Neuronal stem cell (in vitro differentiated cells): ENCODE results near the gene ADCY9.

Source experiments
- DNase-seq: peaks from one replicate; pipeline ENCODE4 v3.0.0-alpha.2; 2013; ENCODE audit warnings: low spot score
- H2AFZ ChIP-seq: one replicate; pipeline ENCODE4 v1.6.1; 2013; ENCODE audit warnings: mild to moderate bottlenecking, low read length, inconsistent platforms
- H2AK5ac ChIP-seq: 2 replicates; pipeline ENCODE4 v1.6.1; 2013; ENCODE audit warnings: low read depth, mild to moderate bottlenecking, inconsistent platforms, low read length, moderate library complexity, mixed read lengths
- H2BK120ac ChIP-seq: 2 replicates; pipeline ENCODE4 v1.6.1; 2013; ENCODE audit warnings: low read depth, mild to moderate bottlenecking, inconsistent platforms, low read length, moderate library complexity, mixed read lengths
- H2BK12ac ChIP-seq: one replicate; pipeline ENCODE4 v1.6.1; 2013; ENCODE audit warnings: low read length, inconsistent platforms
- H2BK15ac ChIP-seq: 2 replicates; pipeline ENCODE4 v1.6.1; 2013; ENCODE audit warnings: mild to moderate bottlenecking, low read length, inconsistent platforms, mixed read lengths
- H2BK5ac ChIP-seq: one replicate; pipeline ENCODE4 v1.6.1; 2013; ENCODE audit warnings: inconsistent platforms, mild to moderate bottlenecking, low read length, moderate library complexity
- H3K14ac ChIP-seq: one replicate; pipeline ENCODE4 v1.6.1; 2013; ENCODE audit warnings: low read length, inconsistent platforms
- H3K18ac ChIP-seq: 2 replicates; pipeline ENCODE4 v1.6.1; 2013; ENCODE audit warnings: low read length, inconsistent platforms
- H3K23ac ChIP-seq: 2 replicates; pipeline ENCODE4 v1.6.1; 2013; ENCODE audit warnings: low read depth, mild to moderate bottlenecking, mixed read lengths, low read length, inconsistent platforms; ENCODE audit not compliant: poor library complexity
- H3K27ac ChIP-seq: replicated peaks from 3 replicates; pipeline ENCODE4 v1.5.1; 2013; ENCODE audit warnings: low read length, inconsistent platforms
- H3K27me3 ChIP-seq, 3 experiments: 2 replicates each; pipeline ENCODE4 v1.6.1; 2013; ENCODE audit warnings: low read length in 3 of 3, mild to moderate bottlenecking in 2 of 3, inconsistent platforms in 1 of 3, low read depth in 1 of 3, mixed read lengths in 1 of 3, moderate library complexity in 1 of 3; ENCODE audit not compliant: control insufficient read depth in 3 of 3, insufficient read depth in 3 of 3
- H3K36me3 ChIP-seq, 2 donors: replicated peaks in 1 of 2; 2 replicates each; pipeline ENCODE4 v1.6.1; 2013; ENCODE audit warnings: low read length in 2 of 2; ENCODE audit not compliant: control insufficient read depth in 2 of 2, insufficient read depth in 2 of 2
- H3K4ac ChIP-seq: 2 replicates; pipeline ENCODE4 v1.6.1; 2013; ENCODE audit warnings: inconsistent platforms, mild to moderate bottlenecking, low read length, moderate library complexity
- H3K4me1 ChIP-seq, 2 donors: 1 replicate in 1 of 2; 2 replicates in 1 of 2; pipeline ENCODE4 v1.6.1; 2013; ENCODE audit warnings: low read length in 2 of 2, low read depth in 1 of 2; ENCODE audit not compliant: control insufficient read depth in 2 of 2, insufficient read depth in 1 of 2
- H3K4me2 ChIP-seq: one replicate; pipeline ENCODE4 v1.6.1; 2013; ENCODE audit warnings: mild to moderate bottlenecking, low read length, inconsistent platforms; ENCODE audit not compliant: insufficient read depth, poor library complexity, severe bottlenecking
- H3K4me3 ChIP-seq, 2 donors: 2 replicates each; pipeline ENCODE4 v1.5.1; 2013; ENCODE audit warnings: low read length in 2 of 2, mild to moderate bottlenecking in 2 of 2, inconsistent platforms in 1 of 2, moderate library complexity in 1 of 2
- H3K79me1 ChIP-seq: one replicate; pipeline ENCODE4 v1.6.1; 2013; ENCODE audit warnings: low read depth, mild to moderate bottlenecking, inconsistent platforms, low read length, moderate library complexity
- H3K9ac ChIP-seq: one replicate; pipeline ENCODE4 v1.6.1; 2013; ENCODE audit warnings: mild to moderate bottlenecking, low read depth, low read length, inconsistent platforms; ENCODE audit not compliant: poor library complexity
- H3K9me3 ChIP-seq, 2 donors: replicated peaks in 1 of 2; 2 replicates each; pipeline versions ENCODE3 to v1.6.1; 2013; ENCODE audit warnings: low read length in 2 of 2, mild to moderate bottlenecking in 2 of 2, inconsistent platforms in 1 of 2, low read depth in 1 of 2, mixed read lengths in 1 of 2, moderate library complexity in 1 of 2; ENCODE audit not compliant: control insufficient read depth in 2 of 2, insufficient read depth in 1 of 2
- H4K8ac ChIP-seq: one replicate; pipeline ENCODE4 v1.6.1; 2013; ENCODE audit warnings: low read depth, mild to moderate bottlenecking, inconsistent platforms, low read length, moderate library complexity
- H4K91ac ChIP-seq: one replicate; pipeline ENCODE4 v1.6.1; 2013; ENCODE audit warnings: low read length, low read depth, mild to moderate bottlenecking, inconsistent platforms; ENCODE audit not compliant: poor library complexity
- WGBS, 2 donors: extraction: QIAGEN DNeasy Blood & Tissue Kit; methylation state at CpG; one replicate each; pipeline ENCODE4 v1.1.7; 2013; ENCODE audit warnings: missing lambda C conversion rate in 2 of 2, mixed read lengths in 1 of 2; ENCODE audit not compliant: insufficient read length in 2 of 2, insufficient replicate concordance in 1 of 2; ENCODE audit errors: extremely low coverage in 2 of 2; 5-methylcytosine and 5-hydroxymethylcytosine counted together

ADCY9 gene

GRCh38 chr16:3998793-3999478 lies 117.3 kb downstream of the ADCY9 start:
- no peak overlapping the region for H3K27ac ChIP-seq
- no peak overlapping the region for H4K91ac ChIP-seq
- peak overlapping the region; percentile 49 for H3K23ac ChIP-seq
- peak overlapping the region; percentile 46 for H3K18ac ChIP-seq
- peak overlapping the region; percentile 68 for H2BK5ac ChIP-seq
- no peak overlapping the region for H3K9ac ChIP-seq
- H3K14ac ChIP-seq: no peak overlapping the region
- H3K4me1 ChIP-seq: peaks cover 10 to 11% of the 10 kb centered on the region in 2 donors
- H3K9me3 ChIP-seq: no peaks in the 10 kb centered on the region
- no CpG with 5 or more reads among the region's 13 CpGs for WGBS, 2 donors
- peaks cover 0 to 2% (median 0%) of the 10 kb centered on the region in 3 experiments for H3K27me3 ChIP-seq
- H3K36me3 ChIP-seq: no peaks in the 10 kb centered on the region
- no peak overlapping the region for H3K4ac ChIP-seq
- peak overlapping the region; percentile 27 for H2AK5ac ChIP-seq
- H2BK120ac ChIP-seq: peak overlapping the region; percentile 21
- H2AFZ ChIP-seq: peak overlapping the region; percentile 36
- no peaks in the 10 kb centered on the region for H3K79me1 ChIP-seq
- no peak overlapping the region for H4K8ac ChIP-seq
- no peak overlapping the region for H3K4me2 ChIP-seq
- no peak for DNase-seq
- H3K4me3 ChIP-seq: no peak overlapping the region
- H2BK12ac ChIP-seq: no peak overlapping the region
- H2BK15ac ChIP-seq: no peak overlapping the region

GRCh38 chr16:3997231-3997841 lies 118.9 kb downstream of the ADCY9 start:
- H3K4me3 ChIP-seq: no peak overlapping the region
- no peak overlapping the region for H2BK12ac ChIP-seq
- no peak overlapping the region for H2BK120ac ChIP-seq
- no peak overlapping the region for H3K4ac ChIP-seq
- no peaks in the 10 kb centered on the region for H3K36me3 ChIP-seq
- no peak overlapping the region for H2AFZ ChIP-seq
- H3K9me3 ChIP-seq: no peaks in the 10 kb centered on the region
- H3K14ac ChIP-seq: no peak overlapping the region
- DNase-seq: no peak
- H2BK15ac ChIP-seq: no peak overlapping the region
- H4K91ac ChIP-seq: no peak overlapping the region
- H3K27ac ChIP-seq: no peak overlapping the region
- H4K8ac ChIP-seq: no peak overlapping the region
- H3K23ac ChIP-seq: no peak overlapping the region
- H3K79me1 ChIP-seq: peaks cover 2% of the 10 kb centered on the region
- peaks cover 0 to 2% (median 0%) of the 10 kb centered on the region in 3 experiments for H3K27me3 ChIP-seq
- H3K9ac ChIP-seq: no peak overlapping the region
- H3K4me2 ChIP-seq: no peak overlapping the region
- no peak overlapping the region for H2AK5ac ChIP-seq
- H2BK5ac ChIP-seq: no peak overlapping the region
- H3K18ac ChIP-seq: no peak overlapping the region
- peaks cover 10 to 11% of the 10 kb centered on the region in 2 donors for H3K4me1 ChIP-seq
- WGBS, 2 donors: no CpG with 5 or more reads among the region's 15 CpGs

GRCh38 chr16:3995001-3995400 lies 121.2 kb downstream of the ADCY9 start:
- no CpG with 5 or more reads among the region's 2 CpGs for WGBS, 2 donors
- no peaks in the 10 kb centered on the region for H3K9me3 ChIP-seq
- no peak overlapping the region for H3K27ac ChIP-seq
- no peak overlapping the region for H3K4me3 ChIP-seq
- H3K9ac ChIP-seq: no peak overlapping the region
- H3K4me1 ChIP-seq: peaks cover 10 to 11% of the 10 kb centered on the region in 2 donors
- H2BK15ac ChIP-seq: no peak overlapping the region
- no peak overlapping the region for H4K91ac ChIP-seq
- H3K23ac ChIP-seq: no peak overlapping the region
- peaks cover 2% of the 10 kb centered on the region for H3K79me1 ChIP-seq
- no peaks in the 10 kb centered on the region for H3K36me3 ChIP-seq
- H3K14ac ChIP-seq: no peak overlapping the region
- H2BK120ac ChIP-seq: no peak overlapping the region
- H3K4ac ChIP-seq: no peak overlapping the region
- DNase-seq: no peak
- H3K18ac ChIP-seq: no peak overlapping the region
- peaks cover 0 to 2% (median 0%) of the 10 kb centered on the region in 3 experiments for H3K27me3 ChIP-seq
- no peak overlapping the region for H2BK5ac ChIP-seq
- no peak overlapping the region for H3K4me2 ChIP-seq
- no peak overlapping the region for H2BK12ac ChIP-seq
- H2AFZ ChIP-seq: no peak overlapping the region
- H4K8ac ChIP-seq: no peak overlapping the region
- H2AK5ac ChIP-seq: no peak overlapping the region

- Histone ChIP-seq H2AK5ac (no peak overlapping the region), H3K36me3 (no peaks in the 10 kb centered on the region), H2BK5ac (no peak overlapping the region), H3K79me1 (peaks cover 2% of the 10 kb centered on the region), H3K18ac (no peak overlapping the region), H3K4me1 (peaks cover 0 to 4% of the 10 kb centered on the region in 2 donors), H2BK120ac (peak overlapping the region; percentile 67), H2BK12ac (no peak overlapping the region), H3K14ac (no peak overlapping the region), H3K9me3 (no peaks in the 10 kb centered on the region), H4K91ac (no peak overlapping the region), H3K27me3 (no peaks in the 10 kb centered on the region), H3K4me2 (no peak overlapping the region), H2AFZ (no peak overlapping the region), H3K4me3 (no peak overlapping the region), H3K27ac (no peak overlapping the region), H3K23ac (no peak overlapping the region), H3K4ac (no peak overlapping the region), H2BK15ac (no peak overlapping the region), H4K8ac (no peak overlapping the region), H3K9ac (no peak overlapping the region)
- no peak for DNase-seq
- no CpG with 5 or more reads among the region's 36 CpGs for WGBS, 2 donors
Observed at GRCh38 chr16:3993052-3993785, 123.0 kb downstream of the ADCY9 start.
